HEK293 (cell line): ENCODE data around the gene B4GALNT2.

Experiments used
- CTCF ChIP-seq: fragments of 450-650 bp; formaldehyde crosslinking; IDR thresholded peaks from 2 replicates; pipeline ENCODE4 v1.5.1; 2016; ENCODE audit warnings: missing biosample characterization, missing genetic modification characterization
- ZNF121 ChIP-seq: fragments of 450-650 bp; formaldehyde crosslinking; IDR thresholded peaks from 2 replicates; pipeline ENCODE4 v1.5.1; 2016; ENCODE audit warnings: missing biosample characterization, missing genetic modification characterization
- ZNF274 ChIP-seq, 2 experiments: fragments of 200-500 bp in 1 of 2; fragments of 450-650 bp in 1 of 2; sonication (Bioruptor generic) in 1 of 2; formaldehyde crosslinking in 1 of 2; IDR thresholded peaks; 2 replicates each; pipeline versions ENCODE4 v1.5.1 to v1.6.1; 2014 to 2016; ENCODE audit warnings: borderline replicate concordance in 1 of 2, inconsistent platforms in 1 of 2, low read length in 1 of 2, missing biosample characterization in 1 of 2, missing genetic modification characterization in 1 of 2

- TF ChIP-seq ZNF121 (tag by site-specific recombination), result no peak
- TF ChIP-seq CTCF (tag by site-specific recombination), result no peak
- TF ChIP-seq ZNF274 (IDR thresholded peaks at IDR 0.05; ENCODE audit: low read length), result no peak
- no peak for TF ChIP-seq ZNF274 (tag by site-specific recombination; IDR thresholded peaks at IDR 0.05; ENCODE audit: borderline replicate concordance)
Measured at GRCh38 chr17:49196520-49196919, 64.0 kb downstream of the B4GALNT2 start.
